DOHH2 (cell line): ENCODE measurements around the gene ASB9.

Experiments
- CTCF ChIP-seq: fragments of 200-600 bp; sonication (generic); IDR thresholded peaks from one replicate; pipeline ENCODE4 v1.5.1; 2014; ENCODE audit warnings: antibody characterized with exemption, mild to moderate bottlenecking, low read depth, low read length; ENCODE audit not compliant: poor library complexity, severe bottlenecking
- EZH2phosphoT487 ChIP-seq: fragments of 200-600 bp; sonication (generic); IDR thresholded peaks from 2 replicates; pipeline ENCODE4 v1.6.1; 2017; ENCODE audit warnings: borderline replicate concordance, mild to moderate bottlenecking, antibody characterized with exemption, low read length, moderate library complexity, mixed read lengths

GRCh38 chrX:15314472-15314871, 44.6 kb upstream of the ASB9 start:
- TF ChIP-seq CTCF, result no peak
- TF ChIP-seq EZH2phosphoT487, result no peak
